HEK293T (cell line): ENCODE measurements around the gene TARDBP.

ENCODE experiments used
- ARNT ChIP-seq: fragments of 450-650 bp; IDR thresholded peaks from 2 replicates; pipeline ENCODE4 v1.6.1; 2017; ENCODE audit warnings: mild to moderate bottlenecking
- BHLHE40 ChIP-seq: fragments of 450-650 bp; IDR thresholded peaks from 2 replicates; pipeline ENCODE4 v1.6.1; 2016; ENCODE audit warnings: mild to moderate bottlenecking, moderate library complexity, borderline replicate concordance
- FOXA1 ChIP-seq: fragments of 450-650 bp; IDR thresholded peaks from 2 replicates; pipeline ENCODE4 v1.6.1; 2016; ENCODE audit warnings: mild to moderate bottlenecking
- FOXK2 ChIP-seq: fragments of 450-650 bp; IDR thresholded peaks from 2 replicates; pipeline ENCODE4 v1.6.1; 2016; ENCODE audit warnings: mild to moderate bottlenecking
- FOXM1 ChIP-seq: fragments of 450-650 bp; IDR thresholded peaks from 2 replicates; pipeline ENCODE4 v1.6.1; 2017; ENCODE audit warnings: mild to moderate bottlenecking, borderline replicate concordance
- HDGF ChIP-seq: fragments of 450-650 bp; IDR thresholded peaks from 2 replicates; pipeline ENCODE4 v1.6.1; 2017; ENCODE audit warnings: antibody characterized with exemption, borderline replicate concordance
- PKNOX1 ChIP-seq: fragments of 450-650 bp; IDR thresholded peaks from 2 replicates; pipeline ENCODE4 v1.6.1; 2016
- SP1 ChIP-seq: fragments of 450-650 bp; IDR thresholded peaks from 2 replicates; pipeline ENCODE4 v1.6.1; 2017
- SUZ12 ChIP-seq: fragments of 450-650 bp; IDR thresholded peaks from 2 replicates; pipeline ENCODE4 v1.6.1; 2016; ENCODE audit warnings: mild to moderate bottlenecking
- TARDBP ChIP-seq: fragments of 450-650 bp; IDR thresholded peaks from 2 replicates; pipeline ENCODE4 v1.6.1; 2016

- TF ChIP-seq FOXK2 (no peak), SP1 (no peak), TARDBP (no peak), ARNT (no peak), PKNOX1 (no peak), HDGF (no peak), FOXM1 (no peak), FOXA1 (no peak), BHLHE40 (no peak), SUZ12 (no peak)
Observed at GRCh38 chr1:11026052-11026451, 13.6 kb downstream of the TARDBP start.
